K562 (cell line): Measurements from ENCODE around the gene SPATA13. TPM values are rescaled to one million over a fixed set of nuclear protein-coding genes. Genes with fewer than 3 reads are reported as not detected.

Source experiments
- ATAC-seq: fragments of 200-7000 bp; cut with Tn5 transposase; 3 replicates; pipeline ENCODE4 v1.9.1; 2020; ENCODE audit warnings: moderate library complexity
- BruUV-seq: library from RNA; stranded (reverse); fragments of 400-500 nt; replicated peaks from 2 replicates; lab custom pipeline; 2021; lab: Mats Ljungman, UMichigan
- CTCF ChIA-PET: fragments of 300-600 bp; formaldehyde crosslinking; extraction: SDS; loops from one replicate; lab custom pipeline; 2021; ENCODE audit warnings: low intra/inter-chr PET ratio; lab: Yijun Ruan, JAX
- POLR2A ChIA-PET: fragments of 300-600, 350-650 bp; sonication (Branson Sonifier 250); formaldehyde crosslinking; extraction: SDS; loops from one replicate; lab custom pipeline; 2021; ENCODE audit warnings: antibody characterized with exemption, inconsistent platforms; lab: Yijun Ruan, JAX
- DNase-seq, 4 experiments: peaks; one replicate each; pipeline versions ENCODE4 v3.0.0 to v3.0.0-alpha.2; 2011 to 2018; ENCODE audit warnings: low spot score in 3 of 4, mixed read lengths in 3 of 4; ENCODE audit errors: extremely low read depth in 1 of 4
- FAIRE-seq: peaks from 2 replicates; lab custom pipeline; 2011; peaks lifted over from hg19 to GRCh38; lab: Jason Lieb, UNC
- H2AFZ ChIP-seq: 2 replicates; pipeline ENCODE4 v1.6.0; 2011; ENCODE audit warnings: low read depth, low read length, control low read depth, inconsistent platforms
- H3K27ac ChIP-seq: fragments of 200-600 bp; 3 replicates; pipeline ENCODE4 v1.8.0; 2011; ENCODE audit warnings: low read depth, mild to moderate bottlenecking, control low read depth, inconsistent platforms, low read length, moderate library complexity, mixed read lengths; ENCODE audit errors: extremely low read depth
- H3K27me3 ChIP-seq, 2 experiments: fragments of 300-600 bp in 1 of 2; 2 replicates in 1 of 2; 3 replicates in 1 of 2; pipeline versions ENCODE4 v1.6.0 to v1.8.0; 2011; ENCODE audit warnings: inconsistent platforms in 2 of 2, low read length in 2 of 2, mild to moderate bottlenecking in 1 of 2, mixed read lengths in 1 of 2, moderate library complexity in 1 of 2; ENCODE audit not compliant: control insufficient read depth in 2 of 2, insufficient read depth in 2 of 2
- H3K36me3 ChIP-seq: fragments of 300-600 bp; 3 replicates; pipeline ENCODE4 v1.8.0; 2011; ENCODE audit warnings: mild to moderate bottlenecking, low read length, inconsistent platforms; ENCODE audit not compliant: control insufficient read depth, insufficient read depth
- H3K4me1 ChIP-seq, 2 experiments: fragments of 200-600 bp in 1 of 2; replicated peaks in 1 of 2; 2 replicates in 1 of 2; 3 replicates in 1 of 2; pipeline versions ENCODE4 v1.5.1 to v1.8.0; 2011; ENCODE audit warnings: inconsistent platforms in 2 of 2, low read length in 2 of 2, mild to moderate bottlenecking in 1 of 2, mixed read lengths in 1 of 2, moderate library complexity in 1 of 2; ENCODE audit not compliant: control insufficient read depth in 2 of 2, insufficient read depth in 2 of 2
- H3K4me2 ChIP-seq: 2 replicates; pipeline ENCODE4 v1.6.1; 2011; ENCODE audit warnings: low read length, control low read depth, inconsistent platforms, mixed read lengths; ENCODE audit not compliant: insufficient read depth
- H3K4me3 ChIP-seq: fragments of 200-600 bp; sonication (generic), shearing (Covaris generic); 2 replicates; pipeline ENCODE4 v1.5.1; 2016; ENCODE audit warnings: control low read depth, inconsistent platforms
- H3K79me2 ChIP-seq: fragments of 200-600 bp; 3 replicates; pipeline ENCODE4 v1.8.0; 2011; ENCODE audit warnings: low read length, inconsistent platforms; ENCODE audit not compliant: control insufficient read depth, insufficient read depth
- H3K9ac ChIP-seq, 2 experiments: 2 replicates each; pipeline versions ENCODE4 v1.6.0 to v1.6.1; 2011; ENCODE audit warnings: low read depth in 2 of 2, low read length in 2 of 2, control low read depth in 1 of 2, inconsistent platforms in 1 of 2, mild to moderate bottlenecking in 1 of 2, mixed read lengths in 1 of 2; ENCODE audit not compliant: insufficient read depth in 1 of 2
- H3K9me1 ChIP-seq: one replicate; pipeline ENCODE4 v1.6.0; 2011; ENCODE audit warnings: inconsistent platforms, mild to moderate bottlenecking, low read length, moderate library complexity; ENCODE audit not compliant: control insufficient read depth, insufficient read depth
- H3K9me3 ChIP-seq: replicated peaks from 2 replicates; pipeline ENCODE4 v1.5.1; 2011; ENCODE audit warnings: low read depth, low read length, inconsistent platforms; ENCODE audit not compliant: control insufficient read depth, insufficient read depth
- H4K20me1 ChIP-seq: replicated peaks from 2 replicates; pipeline ENCODE4 v1.6.1; 2011; ENCODE audit warnings: low read length, inconsistent platforms, mixed read lengths; ENCODE audit not compliant: control insufficient read depth, insufficient read depth
- ATF4 ChIP-seq: fragments of 450-650 bp; formaldehyde crosslinking; IDR thresholded peaks from 2 replicates; pipeline ENCODE4 v1.4.0; 2022; ENCODE audit warnings: mild to moderate bottlenecking, moderate library complexity
- E2F4 ChIP-seq: sonication (generic); formaldehyde crosslinking; IDR thresholded peaks from 2 replicates; pipeline ENCODE4 v1.8.0; 2022; ENCODE audit warnings: mild to moderate bottlenecking, low read depth, missing genetic modification reagents
- E4F1 ChIP-seq: fragments of 250-450 bp; sonication (Bioruptor Pico); IDR thresholded peaks from 2 replicates; pipeline ENCODE4 v1.5.0; 2021; ENCODE audit warnings: mild to moderate bottlenecking, borderline replicate concordance
- GMEB1 ChIP-seq: fragments of 250-450 bp; sonication (Bioruptor Pico); IDR thresholded peaks from 2 replicates; pipeline ENCODE4 v1.4.0; 2020; ENCODE audit warnings: mild to moderate bottlenecking
- HSF4 ChIP-seq: fragments of 250-450 bp; sonication (Bioruptor Pico); IDR thresholded peaks from 2 replicates; pipeline ENCODE4 v2.1.2; 2022; ENCODE audit warnings: mild to moderate bottlenecking, moderate library complexity, borderline replicate concordance
- L3MBTL2 ChIP-seq: fragments of 450-650 bp; IDR thresholded peaks from 2 replicates; pipeline ENCODE4 v1.6.1; 2016; ENCODE audit warnings: mild to moderate bottlenecking, moderate library complexity
- POU5F1 ChIP-seq: fragments of 150-350 bp; IDR thresholded peaks from 2 replicates; pipeline ENCODE4 v1.6.1; 2014; ENCODE audit warnings: borderline replicate concordance, low read length, low read depth, mild to moderate bottlenecking; ENCODE audit not compliant: partially characterized antibody
- RBM17 ChIP-seq: fragments of 200-400 bp; formaldehyde crosslinking; IDR thresholded peaks from 2 replicates; pipeline ENCODE4 v1.6.1; 2017; ENCODE audit warnings: low read depth, mild to moderate bottlenecking, low read length, borderline replicate concordance
- ZBTB26 ChIP-seq: fragments of 450-650 bp; formaldehyde crosslinking; IDR thresholded peaks from 2 replicates; pipeline ENCODE4 v1.4.0; 2022; ENCODE audit warnings: missing genetic modification characterization
- ZFP91 ChIP-seq: sonication (generic); formaldehyde crosslinking; IDR thresholded peaks from 2 replicates; pipeline ENCODE4 v1.8.0; 2022; ENCODE audit warnings: mild to moderate bottlenecking, missing genetic modification reagents
- ZKSCAN8 ChIP-seq: fragments of 200-800 bp; sonication (Bioruptor generic); IDR thresholded peaks from 2 replicates; pipeline ENCODE4 v1.6.1; 2016; ENCODE audit warnings: missing genetic modification characterization, missing compliant biosample characterization
- WGBS: fragments of 100-300 bp; shearing (Covaris generic); methylation state at CpG from one replicate; pipeline ENCODE4 v1.1.6; 2016; ENCODE audit warnings: low coverage, mixed read lengths; ENCODE audit not compliant: insufficient coverage; ENCODE audit errors: missing lambda C conversion rate; 5-methylcytosine and 5-hydroxymethylcytosine counted together
- in situ Hi-C: fragments of 300-500 bp; cut with MboI; formaldehyde crosslinking; loops from 4 replicates; pipeline ENCODE4 v1.15.0; 2018; ENCODE audit warnings: inconsistent platforms, mixed read lengths
- intact Hi-C: fragments of 100-400 bp; cut with micrococcal nuclease; formaldehyde crosslinking; loops from 2 replicates; pipeline ENCODE4 v1.14.2; 2022
- polyA plus RNA-seq, 8 experiments: library from polyadenylated mRNA; depleted of rRNA in 4 of 8; stranded (reverse) in 5 of 8; unstranded in 3 of 8; fragments of >200 nt; fragmentation: Nextera tagmentation in 2 of 8; fragmentation: Illumina TruSeq in 1 of 8; extraction: Ambion mirVana in 2 of 8; extraction: Trizol in 1 of 8; gene quantifications; 2 replicates each; pipeline versions ENCODE4 v1.2.1 to v1.2.3, GENCODE V29; 2011 to 2014; ENCODE audit warnings: inconsistent platforms in 1 of 8, missing spikeins in 1 of 8
- total RNA-seq, 7 experiments: library from RNA; depleted of rRNA in 6 of 7; stranded (reverse); fragments of >200 nt in 6 of 7; fragmentation: Illumina TruSeq in 2 of 7; extraction: Trizol in 2 of 7; gene quantifications; 2 replicates each; pipeline versions ENCODE4 v1.2.1 to v1.2.3, GENCODE V29; 2011 to 2021; ENCODE audit warnings: low replicate concordance in 1 of 7

SPATA13 gene
- total and polyA plus RNA-seq, 9 of the 15 experiments (the other 6 are each of a cell fraction or from before 2014, with no cell fraction given) = 0.08 to 0.99 (median 0.21) TPM; not detected in 2

GRCh38 chr13:24267274-24267673 lies 106.8 kb downstream of the SPATA13 start (continued):
- no peak for TF ChIP-seq HSF4 (CRISPR knock-in tag)

- no peak overlapping the region for H3K4me3 ChIP-seq
- intact Hi-C loops = no loop called here
- 5% methylated on average over 2 of the region's 2 CpGs for WGBS
- ChIA-PET POLR2A (no interaction called here), CTCF (no interaction called here)
- peaks cover 2 to 13% of the 10 kb centered on the region in 2 experiments; a peak in 4 of 5 replicates for H3K27me3 ChIP-seq
- H3K79me2 ChIP-seq = no peaks in the 10 kb centered on the region
- H4K20me1 ChIP-seq = no peaks in the 10 kb centered on the region
- H3K9me1 ChIP-seq = no peaks in the 10 kb centered on the region
- no peak overlapping the region for H3K4me2 ChIP-seq
- H3K4me1 ChIP-seq = no peaks in the 10 kb centered on the region
- H3K9me3 ChIP-seq = no peaks in the 10 kb centered on the region
- H3K36me3 ChIP-seq = no peaks in the 10 kb centered on the region
- ATAC-seq (no peak), FAIRE-seq (no peak), DNase-seq (no peak)
- H2AFZ ChIP-seq = no peak overlapping the region
- no TSS peak for BruUV-seq
- in situ Hi-C loops = no loop called here
- no peak overlapping the region for H3K27ac ChIP-seq
- no peak overlapping the region for H3K9ac ChIP-seq
- TF ChIP-seq GMEB1 (no peak), ZKSCAN8 (CRISPR knock-in tag) (no peak), E2F4 (CRISPR knock-in tag) (no peak), L3MBTL2 (no peak), RBM17 (no peak), POU5F1 (no peak), ZFP91 (CRISPR knock-in tag) (no peak), ATF4 (CRISPR knock-in tag) (no peak), E4F1 (CRISPR knock-in tag) (no peak), ZBTB26 (CRISPR knock-in tag) (no peak)
Measured at GRCh38 chr13:24267801-24268200, 107.3 kb downstream of the SPATA13 start.
